ENCODE measurements around the gene WASF2. TPM values are rescaled to one million over a fixed set of nuclear protein-coding genes. Genes with fewer than 3 reads are reported as not detected.

The WASF2 gene
- total and polyA plus RNA-seq, 2 of the 13 experiments (the other 11 are each of a cell fraction or from before 2014, with no cell fraction given), result 10.4 to 27.7 TPM

DNA sequence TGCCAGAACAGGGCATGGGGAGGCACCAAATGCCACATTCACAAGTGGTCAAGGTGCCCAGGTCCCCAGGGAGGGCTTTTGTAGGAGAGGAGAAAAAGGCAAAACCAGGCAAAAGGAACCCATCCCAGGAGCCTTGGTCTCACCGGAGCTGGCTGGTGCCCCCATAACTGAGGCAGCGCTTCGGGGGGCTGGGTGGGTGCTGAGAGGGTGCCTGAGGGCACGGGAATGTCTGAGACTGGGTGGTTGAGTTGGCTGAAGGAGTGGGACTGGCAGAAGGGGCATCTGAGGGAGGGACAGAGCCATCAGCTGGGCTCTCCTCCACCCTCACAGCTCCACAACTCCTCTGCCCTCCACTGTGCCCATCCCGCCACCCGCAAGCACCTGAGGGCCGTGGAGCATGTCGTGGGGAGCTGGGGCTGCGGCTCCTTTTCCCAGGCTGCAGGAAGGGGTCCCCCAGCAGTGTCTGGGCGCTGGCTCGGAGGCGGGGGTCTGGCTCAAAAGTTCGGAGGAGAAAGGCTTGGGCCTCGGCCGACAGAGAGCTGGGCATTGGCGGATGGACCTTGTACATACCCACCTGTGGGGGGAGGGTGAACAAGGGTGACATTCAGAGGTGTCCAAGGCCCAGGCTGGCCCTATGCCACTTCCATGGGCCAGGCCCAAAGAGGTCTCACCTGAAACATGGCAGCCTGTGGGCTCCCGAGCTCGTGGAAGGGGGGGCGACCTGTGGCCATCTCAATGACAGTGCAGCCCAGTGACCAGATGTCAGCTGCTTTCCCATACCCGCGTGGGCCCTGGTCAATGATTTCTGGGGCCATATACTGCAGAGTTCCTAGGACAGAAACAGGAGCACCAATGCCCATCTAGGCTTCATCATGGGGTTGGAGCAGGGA lies 131.7 kb downstream of the WASF2 start:
- H3K9me3 ChIP-seq (ENCODE audit: low read length), result no peaks in the 10 kb centered on the region
- FAIRE-seq (no peak), ATAC-seq (no peak), DNase-seq (ENCODE audit: low spot score) (no peak)
- no peak overlapping the region for H2AFZ ChIP-seq (ENCODE audit: low read length)
- TF ChIP-seq ZNF143 (CRISPR knock-in tag; IDR thresholded peaks at IDR 0.05), result 0 out of 2 replicates have a peak, but pooled peaks have one; percentile 2
- TF ChIP-seq, protein P1, sequence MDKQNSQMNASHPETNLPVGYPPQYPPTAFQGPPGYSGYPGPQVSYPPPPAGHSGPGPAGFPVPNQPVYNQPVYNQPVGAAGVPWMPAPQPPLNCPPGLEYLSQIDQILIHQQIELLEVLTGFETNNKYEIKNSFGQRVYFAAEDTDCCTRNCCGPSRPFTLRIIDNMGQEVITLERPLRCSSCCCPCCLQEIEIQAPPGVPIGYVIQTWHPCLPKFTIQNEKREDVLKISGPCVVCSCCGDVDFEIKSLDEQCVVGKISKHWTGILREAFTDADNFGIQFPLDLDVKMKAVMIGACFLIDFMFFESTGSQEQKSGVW (CRISPR knock-in tag; IDR thresholded peaks at IDR 0.05; ENCODE audit: borderline replicate concordance), result no peak
- TF ChIP-seq, protein P2, sequence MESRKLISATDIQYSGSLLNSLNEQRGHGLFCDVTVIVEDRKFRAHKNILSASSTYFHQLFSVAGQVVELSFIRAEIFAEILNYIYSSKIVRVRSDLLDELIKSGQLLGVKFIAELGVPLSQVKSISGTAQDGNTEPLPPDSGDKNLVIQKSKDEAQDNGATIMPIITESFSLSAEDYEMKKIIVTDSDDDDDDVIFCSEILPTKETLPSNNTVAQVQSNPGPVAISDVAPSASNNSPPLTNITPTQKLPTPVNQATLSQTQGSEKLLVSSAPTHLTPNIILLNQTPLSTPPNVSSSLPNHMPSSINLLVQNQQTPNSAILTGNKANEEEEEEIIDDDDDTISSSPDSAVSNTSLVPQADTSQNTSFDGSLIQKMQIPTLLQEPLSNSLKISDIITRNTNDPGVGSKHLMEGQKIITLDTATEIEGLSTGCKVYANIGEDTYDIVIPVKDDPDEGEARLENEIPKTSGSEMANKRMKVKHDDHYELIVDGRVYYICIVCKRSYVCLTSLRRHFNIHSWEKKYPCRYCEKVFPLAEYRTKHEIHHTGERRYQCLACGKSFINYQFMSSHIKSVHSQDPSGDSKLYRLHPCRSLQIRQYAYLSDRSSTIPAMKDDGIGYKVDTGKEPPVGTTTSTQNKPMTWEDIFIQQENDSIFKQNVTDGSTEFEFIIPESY (CRISPR knock-in tag; IDR thresholded peaks at IDR 0.05), result 0 out of 2 replicates have a peak, but pooled peaks have one; percentile 38
- in situ Hi-C loops (cut with HindIII; ENCODE audit: extremely low pct_ligation_motif_present, low pct_unique_long_range_greater_than_20kb), result loop anchor here (5.0 kb wide), 1 partner anchor 34 kb away; the partner anchor contains the start of gene GPR3
- no peaks in the 10 kb centered on the region for H3K27me3 ChIP-seq (ENCODE audit: control insufficient read depth in 1 of 2, insufficient read depth in 2 of 2, low read length in 2 of 2)
- POLR2A ChIA-PET, result no interaction called here
- H3K4me1 ChIP-seq (ENCODE audit: insufficient read depth, low read length), result peaks cover 8% of the 10 kb centered on the region; the same call in 1 of the 2 replicates
- intact Hi-C loops (cut with micrococcal nuclease; ENCODE audit: unreplicated experiment), result no loop called here
- no TSS peak for BruUV-seq (replicated peaks)
- H3K27ac ChIP-seq (ENCODE audit: extremely low read length, insufficient read depth, low read length), result no peak overlapping the region
- 96% methylated on average over 11 of the region's 21 CpGs for WGBS (ENCODE audit: low lambda C conversion rate)
- no peak overlapping the region for H3K4me2 ChIP-seq (ENCODE audit: low read depth, low read length)
- H3K36me3 ChIP-seq (replicated peaks in 1 of 2; ENCODE audit: control insufficient read depth in 1 of 2, insufficient read depth in 2 of 2, low read length in 2 of 2), result 0 out of 5 replicates have a peak, but pooled peaks cover 0 to 2% of the 10 kb centered on the region in 2 experiments
- H3K9ac ChIP-seq (ENCODE audit: insufficient read depth, low read depth, low read length), result no peak overlapping the region
- H3K79me2 ChIP-seq (ENCODE audit: insufficient read depth, low read length), result no peaks in the 10 kb centered on the region
- CTCF ChIA-PET (ENCODE audit: low intra/inter-chr PET ratio, low total read pairs), result interaction anchor here (1.0 to 2.1 kb wide), 5 partner anchors 14 to 57 kb away, joined by 3 to 19 read pairs (median 6); no protein-coding TSS in a partner anchor
- no peaks in the 10 kb centered on the region for H4K20me1 ChIP-seq (ENCODE audit: insufficient read depth, low read length)
- no peak overlapping the region for H3K4me3 ChIP-seq (replicated peaks in 1 of 3; ENCODE audit: insufficient read depth in 1 of 3, low read depth in 2 of 3, low read length in 3 of 3)
